Measurements from ENCODE around the gene PAQR9.
"Not testable (repeated sequence)": the region's sequence is repeated elsewhere in the genome, so short reads cannot be mapped to it uniquely, and the experiment has no call there.

DNA sequence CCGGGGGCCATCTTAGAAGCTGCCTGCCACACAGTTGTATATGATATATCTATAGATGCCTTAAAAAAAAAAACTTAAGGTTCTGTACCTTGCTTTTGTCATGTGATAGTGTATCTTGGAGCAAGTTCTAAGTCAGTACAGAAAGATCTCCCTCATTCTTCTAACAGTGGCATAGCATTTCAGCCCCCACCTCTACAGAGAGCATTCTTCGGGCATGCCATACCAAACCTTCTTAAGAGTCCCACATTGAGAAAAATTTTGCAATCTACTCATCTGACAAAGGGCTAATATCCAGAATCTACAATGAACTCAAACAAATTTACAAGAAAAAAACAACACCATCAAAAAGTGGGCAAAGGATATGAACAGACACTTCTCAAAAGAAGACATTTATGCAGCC is 24.7 kb upstream of the PAQR9 start:
- not testable (repeated sequence) for TF ChIP-seq YY1 (IDR thresholded peaks at IDR 0.05; ENCODE audit: borderline replicate concordance in 1 of 3, control insufficient read depth in 1 of 3, extremely low read depth in 1 of 3, insufficient read depth in 3 of 3, insufficient read length in 1 of 3, insufficient replicate concordance in 2 of 3, low read depth in 1 of 3, low read length in 2 of 3); POLR2A (conservative IDR thresholded peaks at IDR 0.05); FOXK1 (CRISPR knock-in tag; IDR thresholded peaks at IDR 0.05; ENCODE audit: borderline replicate concordance); FOS (IDR thresholded peaks at IDR 0.05; ENCODE audit: extremely low read depth, insufficient read length); ZNF644 (tag; IDR thresholded peaks at IDR 0.05; ENCODE audit: low read depth); JUN (IDR thresholded peaks at IDR 0.05; ENCODE audit: borderline replicate concordance, low read depth, low read length); JUN (CRISPR knock-in tag; IDR thresholded peaks at IDR 0.05; ENCODE audit: borderline replicate concordance); NUFIP1 (IDR thresholded peaks at IDR 0.05; ENCODE audit: partially characterized antibody); RNF2 (IDR thresholded peaks at IDR 0.05)
- TF ChIP-seq, protein P1, sequence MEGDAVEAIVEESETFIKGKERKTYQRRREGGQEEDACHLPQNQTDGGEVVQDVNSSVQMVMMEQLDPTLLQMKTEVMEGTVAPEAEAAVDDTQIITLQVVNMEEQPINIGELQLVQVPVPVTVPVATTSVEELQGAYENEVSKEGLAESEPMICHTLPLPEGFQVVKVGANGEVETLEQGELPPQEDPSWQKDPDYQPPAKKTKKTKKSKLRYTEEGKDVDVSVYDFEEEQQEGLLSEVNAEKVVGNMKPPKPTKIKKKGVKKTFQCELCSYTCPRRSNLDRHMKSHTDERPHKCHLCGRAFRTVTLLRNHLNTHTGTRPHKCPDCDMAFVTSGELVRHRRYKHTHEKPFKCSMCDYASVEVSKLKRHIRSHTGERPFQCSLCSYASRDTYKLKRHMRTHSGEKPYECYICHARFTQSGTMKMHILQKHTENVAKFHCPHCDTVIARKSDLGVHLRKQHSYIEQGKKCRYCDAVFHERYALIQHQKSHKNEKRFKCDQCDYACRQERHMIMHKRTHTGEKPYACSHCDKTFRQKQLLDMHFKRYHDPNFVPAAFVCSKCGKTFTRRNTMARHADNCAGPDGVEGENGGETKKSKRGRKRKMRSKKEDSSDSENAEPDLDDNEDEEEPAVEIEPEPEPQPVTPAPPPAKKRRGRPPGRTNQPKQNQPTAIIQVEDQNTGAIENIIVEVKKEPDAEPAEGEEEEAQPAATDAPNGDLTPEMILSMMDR (IDR thresholded peaks at IDR 0.05 in 2 of 3, conservative IDR thresholded peaks at IDR 0.05 in 1 of 3; ENCODE audit: insufficient read depth in 2 of 3, low read depth in 1 of 3, low read length in 3 of 3): not testable (repeated sequence)
- TF ChIP-seq, protein P2, sequence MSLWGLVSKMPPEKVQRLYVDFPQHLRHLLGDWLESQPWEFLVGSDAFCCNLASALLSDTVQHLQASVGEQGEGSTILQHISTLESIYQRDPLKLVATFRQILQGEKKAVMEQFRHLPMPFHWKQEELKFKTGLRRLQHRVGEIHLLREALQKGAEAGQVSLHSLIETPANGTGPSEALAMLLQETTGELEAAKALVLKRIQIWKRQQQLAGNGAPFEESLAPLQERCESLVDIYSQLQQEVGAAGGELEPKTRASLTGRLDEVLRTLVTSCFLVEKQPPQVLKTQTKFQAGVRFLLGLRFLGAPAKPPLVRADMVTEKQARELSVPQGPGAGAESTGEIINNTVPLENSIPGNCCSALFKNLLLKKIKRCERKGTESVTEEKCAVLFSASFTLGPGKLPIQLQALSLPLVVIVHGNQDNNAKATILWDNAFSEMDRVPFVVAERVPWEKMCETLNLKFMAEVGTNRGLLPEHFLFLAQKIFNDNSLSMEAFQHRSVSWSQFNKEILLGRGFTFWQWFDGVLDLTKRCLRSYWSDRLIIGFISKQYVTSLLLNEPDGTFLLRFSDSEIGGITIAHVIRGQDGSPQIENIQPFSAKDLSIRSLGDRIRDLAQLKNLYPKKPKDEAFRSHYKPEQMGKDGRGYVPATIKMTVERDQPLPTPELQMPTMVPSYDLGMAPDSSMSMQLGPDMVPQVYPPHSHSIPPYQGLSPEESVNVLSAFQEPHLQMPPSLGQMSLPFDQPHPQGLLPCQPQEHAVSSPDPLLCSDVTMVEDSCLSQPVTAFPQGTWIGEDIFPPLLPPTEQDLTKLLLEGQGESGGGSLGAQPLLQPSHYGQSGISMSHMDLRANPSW (CRISPR knock-in tag; IDR thresholded peaks at IDR 0.05): not testable (repeated sequence)

All from K562 (cell line).